GM18951 (cell line): ENCODE data around the gene ABHD16B.

Experiments
- POLR2A ChIP-seq: IDR thresholded peaks from 4 replicates; pipeline ENCODE4 v1.6.1; 2011; ENCODE audit warnings: mild to moderate bottlenecking; ENCODE audit not compliant: insufficient read length, insufficient read depth; ENCODE audit errors: extremely low read depth
- in situ Hi-C: fragments of 300-500 bp; cut with MboI; formaldehyde crosslinking; loops from one replicate; pipeline ENCODE4 v1.12.0; 2022; ENCODE audit warnings: low sequenced_read_pairs, mixed read lengths, inconsistent platforms; ENCODE audit not compliant: unreplicated experiment

ABHD16B gene

GRCh38 chr20:63883201-63883593 lies 21.9 kb downstream of the ABHD16B start:
- no peak for TF ChIP-seq POLR2A
- in situ Hi-C loops: no loop called here

GRCh38 chr20:63884506-63885263 lies 23.4 kb downstream of the ABHD16B start:
- TF ChIP-seq POLR2A: no peak
- in situ Hi-C loops: no loop called here

- in situ Hi-C loops: no loop called here
- TF ChIP-seq POLR2A: no peak
Observed at GRCh38 chr20:63885264-63886053, 24.2 kb downstream of the ABHD16B start.

- in situ Hi-C loops: no loop called here
- no peak for TF ChIP-seq POLR2A
Observed at GRCh38 chr20:63886054-63886419, 24.7 kb downstream of the ABHD16B start.

- no peak for TF ChIP-seq POLR2A
- in situ Hi-C loops: no loop called here
Observed at GRCh38 chr20:63886921-63887320, 25.6 kb downstream of the ABHD16B start.

- TF ChIP-seq POLR2A: no peak
- in situ Hi-C loops: no loop called here
Observed at GRCh38 chr20:63889241-63890200, 28.2 kb downstream of the ABHD16B start.

GRCh38 chr20:63890201-63890576 lies 28.9 kb downstream of the ABHD16B start:
- in situ Hi-C loops: no loop called here
- no peak for TF ChIP-seq POLR2A

- in situ Hi-C loops: no loop called here
Observed at GRCh38 chr20:63890616-63891015, 29.3 kb downstream of the ABHD16B start.

GRCh38 chr20:63891061-63892002 lies 30.0 kb downstream of the ABHD16B start:
- no peak for TF ChIP-seq POLR2A
- in situ Hi-C loops: no loop called here

More at GRCh38 chr20:63890616-63891015, 29.3 kb downstream of the ABHD16B start:
- TF ChIP-seq POLR2A: no peak

- in situ Hi-C loops: no loop called here
- no peak for TF ChIP-seq POLR2A
Observed at GRCh38 chr20:63892402-63892801, 31.1 kb downstream of the ABHD16B start.

GRCh38 chr20:63893999-63894357 lies 32.7 kb downstream of the ABHD16B start:
- no peak for TF ChIP-seq POLR2A
- in situ Hi-C loops: no loop called here

- TF ChIP-seq POLR2A: peak; percentile 59
- in situ Hi-C loops: no loop called here
Observed at GRCh38 chr20:63894358-63895201, 33.3 kb downstream of the ABHD16B start, which contains the start of gene DNAJC5. Gene DNAJC5 (plus strand): TSS chr20:63895126. CDS start chr20:63928346, 33,220 bp downstream.
